ENCODE measurements around the gene ARL15. TPM values are rescaled to one million over a fixed set of nuclear protein-coding genes. Genes with fewer than 3 reads are reported as not detected.

Gene ARL15
- total RNA-seq, 1 donor from 2014 or later = 28.9 TPM

GRCh38 chr5:54276048-54276447, 34.3 kb downstream of the ARL15 start:
- Mint-ChIP-seq H3K27ac (no peak overlapping the region), H3K36me3 (ENCODE audit: insufficient read depth) (peaks cover 5% of the 10 kb centered on the region), H3K4me1 (ENCODE audit: low read depth) (peaks cover 2% of the 10 kb centered on the region), H3K27me3 (no peaks in the 10 kb centered on the region), H3K4me3 (ENCODE audit: low read depth) (no peak overlapping the region), H3K9me3 (ENCODE audit: low read depth) (no peaks in the 10 kb centered on the region)
- no peak for DNase-seq (ENCODE audit: low spot score, unreplicated experiment)
- no peak for TF ChIP-seq CTCF (IDR thresholded peaks at IDR 0.05; ENCODE audit: unreplicated experiment)

DNA sequence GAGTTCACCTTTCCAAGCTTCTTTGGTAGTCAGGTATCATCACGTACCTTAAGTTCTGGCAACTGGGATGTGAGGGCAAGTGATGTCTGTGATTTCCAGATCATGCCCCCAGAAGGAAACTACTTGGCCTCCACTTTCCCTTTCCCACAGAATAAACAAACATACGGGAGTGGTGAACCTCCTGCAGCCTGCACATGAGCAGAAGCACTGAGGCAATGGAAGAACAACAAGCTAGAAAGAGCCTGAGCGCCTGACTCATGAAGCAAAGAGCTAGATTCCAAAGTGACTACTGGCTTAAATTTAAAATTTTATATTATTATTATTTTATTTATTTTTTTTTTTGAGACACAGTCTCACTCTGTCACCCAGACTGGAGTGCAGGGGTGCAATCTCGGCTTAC, 35.0 kb downstream of the ARL15 start:
- TF ChIP-seq CTCF (IDR thresholded peaks at IDR 0.05; ENCODE audit: unreplicated experiment) = no peak
- no peak for DNase-seq (ENCODE audit: low spot score, unreplicated experiment)
- Mint-ChIP-seq H3K36me3 (ENCODE audit: insufficient read depth) (peaks cover 7% of the 10 kb centered on the region), H3K27me3 (no peaks in the 10 kb centered on the region), H3K27ac (no peak overlapping the region), H3K9me3 (ENCODE audit: low read depth) (no peaks in the 10 kb centered on the region), H3K4me1 (ENCODE audit: low read depth) (peaks cover 2% of the 10 kb centered on the region), H3K4me3 (ENCODE audit: low read depth) (no peak overlapping the region)

DNA sequence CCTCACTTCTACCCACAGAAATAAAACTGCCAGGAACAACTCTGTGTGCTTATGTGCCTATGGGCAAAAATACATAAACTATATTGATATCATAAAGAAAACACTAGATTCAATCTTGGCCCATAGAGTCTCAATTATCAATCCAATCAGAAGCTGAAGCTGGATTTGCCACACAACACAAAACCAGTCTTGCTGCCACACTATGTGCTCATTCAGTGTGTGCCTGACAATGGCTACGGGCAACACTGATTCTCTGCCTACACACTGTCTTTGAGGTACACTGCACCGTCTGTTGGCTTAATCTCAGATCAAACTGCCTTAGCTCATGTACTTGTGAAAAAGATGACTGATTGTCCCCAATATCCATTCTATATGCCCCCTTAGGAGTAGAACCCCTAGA, 35.4 kb downstream of the ARL15 start:
- H3K4me1 Mint-ChIP-seq (ENCODE audit: low read depth) = peaks cover 2% of the 10 kb centered on the region
- no peak overlapping the region for H3K27ac Mint-ChIP-seq
- no peak for DNase-seq (ENCODE audit: low spot score, unreplicated experiment)
- no peaks in the 10 kb centered on the region for H3K9me3 Mint-ChIP-seq (ENCODE audit: low read depth)
- H3K36me3 Mint-ChIP-seq (ENCODE audit: insufficient read depth) = peaks cover 5% of the 10 kb centered on the region
- H3K27me3 Mint-ChIP-seq = no peaks in the 10 kb centered on the region
- TF ChIP-seq CTCF (IDR thresholded peaks at IDR 0.05; ENCODE audit: unreplicated experiment) = no peak
- H3K4me3 Mint-ChIP-seq (ENCODE audit: low read depth) = no peak overlapping the region

- Mint-ChIP-seq H3K27ac (peak overlapping the region; percentile 46), H3K36me3 (ENCODE audit: insufficient read depth) (peaks cover 5% of the 10 kb centered on the region), H3K9me3 (ENCODE audit: low read depth) (no peaks in the 10 kb centered on the region), H3K4me3 (ENCODE audit: low read depth) (no peak overlapping the region), H3K27me3 (no peaks in the 10 kb centered on the region), H3K4me1 (ENCODE audit: low read depth) (peaks cover 2% of the 10 kb centered on the region)
- no peak for DNase-seq (ENCODE audit: low spot score, unreplicated experiment)
- TF ChIP-seq CTCF (IDR thresholded peaks at IDR 0.05; ENCODE audit: unreplicated experiment) = no peak
Measured at GRCh38 chr5:54273715-54274114, 36.7 kb downstream of the ARL15 start.

DNA sequence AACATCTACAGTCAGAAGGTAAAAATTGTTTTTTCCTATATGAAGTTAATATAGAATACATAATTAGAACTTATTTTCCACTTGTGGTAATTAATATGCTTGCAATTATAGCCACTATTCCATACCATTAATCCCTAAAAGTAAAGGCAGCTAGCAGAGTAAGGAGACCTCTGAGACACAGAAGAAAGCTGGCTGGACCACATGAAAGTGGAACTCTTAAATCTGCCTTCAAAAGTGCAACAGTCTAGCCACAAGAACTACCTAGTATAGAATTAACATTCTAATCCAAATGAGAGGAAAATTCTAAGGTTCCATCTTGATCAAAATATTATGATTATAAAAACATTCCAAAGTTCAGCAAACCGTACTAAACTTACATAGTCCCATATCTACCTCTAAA, 37.6 kb downstream of the ARL15 start:
- Mint-ChIP-seq H3K4me3 (ENCODE audit: low read depth) (no peak overlapping the region), H3K36me3 (ENCODE audit: insufficient read depth) (peaks cover 5% of the 10 kb centered on the region)

More for the DNA sequence above, 37.6 kb downstream of the ARL15 start:
- no peaks in the 10 kb centered on the region for H3K9me3 Mint-ChIP-seq (ENCODE audit: low read depth)
- no peak overlapping the region for H3K27ac Mint-ChIP-seq
- DNase-seq (ENCODE audit: low spot score, unreplicated experiment) = no peak
- H3K27me3 Mint-ChIP-seq = no peaks in the 10 kb centered on the region
- peaks cover 2% of the 10 kb centered on the region for H3K4me1 Mint-ChIP-seq (ENCODE audit: low read depth)
- no peak for TF ChIP-seq CTCF (IDR thresholded peaks at IDR 0.05; ENCODE audit: unreplicated experiment)
